ENCODE results near the gene ATP6AP2. TPM values are rescaled to one million over a fixed set of nuclear protein-coding genes. Genes with fewer than 3 reads are reported as not detected.

Gene ATP6AP2
- total and polyA plus RNA-seq, 2 of the 8 experiments (the other 6 are each of a cell fraction or from before 2014, with no cell fraction given): 66.0 to 86.2 TPM

DNA sequence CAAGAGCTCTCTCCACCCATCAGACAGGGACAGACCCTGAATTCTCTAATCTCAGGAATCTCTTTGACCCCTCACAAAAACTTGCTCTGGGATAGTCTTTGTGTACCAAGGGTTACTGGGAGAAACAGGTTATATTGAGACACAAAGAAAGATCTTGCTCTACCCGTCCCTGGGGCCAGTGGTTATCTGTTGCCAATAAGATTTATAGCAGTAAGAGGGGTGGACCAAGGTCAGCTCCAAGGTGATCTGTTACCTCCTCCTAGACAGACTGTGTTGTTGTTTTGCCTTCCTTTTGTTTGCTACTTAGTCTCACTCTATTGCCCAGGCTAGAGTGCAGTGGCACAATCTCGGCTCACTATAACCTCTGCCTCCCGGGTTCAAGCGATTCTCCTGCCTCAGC is 16.3 kb upstream of the ATP6AP2 start:
- Histone ChIP-seq H3K56ac (replicated peaks; ENCODE audit: insufficient read length, low read depth, low read length) (no peak overlapping the region), H3K27me3 (replicated peaks in 1 of 4; ENCODE audit: control insufficient read depth in 3 of 4, extremely low read depth in 1 of 4, insufficient read depth in 3 of 4, low read length in 3 of 4) (no peaks in the 10 kb centered on the region), H3K9ac (replicated peaks in 1 of 4; ENCODE audit: extremely low read depth in 1 of 4, low read depth in 3 of 4, low read length in 3 of 4) (no peak overlapping the region), H3K4me1 (replicated peaks in 1 of 4; ENCODE audit: control insufficient read depth in 3 of 4, insufficient read depth in 4 of 4, low read length in 3 of 4) (no peaks in the 10 kb centered on the region), H4K20me1 (replicated peaks in 1 of 2; ENCODE audit: control insufficient read depth in 1 of 2, insufficient read depth in 2 of 2, low read length in 2 of 2) (no peaks in the 10 kb centered on the region), H4K91ac (replicated peaks; ENCODE audit: insufficient read length, low read length) (no peak overlapping the region), H3K18ac (ENCODE audit: extremely low read depth, low read length) (no peak overlapping the region), H2BK12ac (ENCODE audit: low read depth, low read length) (no peak overlapping the region), H3K79me2 (ENCODE audit: control insufficient read depth in 1 of 2, insufficient read depth in 2 of 2, low read length in 2 of 2) (no peaks in the 10 kb centered on the region), H3K23me2 (ENCODE audit: low read depth, low read length) (no peaks in the 10 kb centered on the region), H3K79me1 (ENCODE audit: low read depth, low read length) (no peaks in the 10 kb centered on the region), H2AK5ac (ENCODE audit: low read depth, low read length) (no peak overlapping the region), H3K9me3 (ENCODE audit: insufficient read depth in 2 of 2, low read depth in 1 of 2, low read length in 1 of 2) (no peaks in the 10 kb centered on the region), H3K27ac (ENCODE audit: low read depth, low read length) (no peak overlapping the region), H2BK5ac (ENCODE audit: low read depth, low read length) (no peak overlapping the region), H3K4ac (replicated peaks; ENCODE audit: insufficient read length, low read depth, low read length) (no peak overlapping the region), H2BK120ac (replicated peaks; ENCODE audit: low read depth, low read length) (no peak overlapping the region), H2BK20ac (ENCODE audit: low read length) (no peak overlapping the region), H3K4me3 (ENCODE audit: extremely low read depth in 1 of 4, insufficient read depth in 2 of 4, low read depth in 3 of 4, low read length in 4 of 4) (no peak overlapping the region), H2BK15ac (ENCODE audit: low read length) (no peak overlapping the region), H3K36me3 (ENCODE audit: control insufficient read depth in 2 of 4, insufficient read depth in 4 of 4, low read length in 3 of 4) (no peaks in the 10 kb centered on the region), H3K14ac (ENCODE audit: insufficient read length) (no peak overlapping the region), H4K5ac (ENCODE audit: insufficient read length, low read depth, low read length) (no peak overlapping the region), H3K23ac (ENCODE audit: insufficient read length) (no peak overlapping the region), H4K8ac (ENCODE audit: extremely low read depth, insufficient read depth, low read length) (no peak overlapping the region), H2AFZ (ENCODE audit: low read length) (no peak overlapping the region), H3K4me2 (ENCODE audit: insufficient read depth in 1 of 2, low read depth in 2 of 2, low read length in 2 of 2) (no peak overlapping the region)
- POLR2A ChIA-PET (ENCODE audit: partially characterized antibody): no interaction called here
- DNase-seq (ENCODE audit: low read depth in 1 of 2, low spot score in 2 of 2) (no peak), FAIRE-seq (no peak)
- WGBS, 2 experiments (ENCODE audit: extremely low coverage in 1 of 2, insufficient coverage in 1 of 2, insufficient read length in 1 of 2, insufficient replicate concordance in 2 of 2, low coverage in 1 of 2, low lambda C conversion rate in 2 of 2, missing lambda C conversion rate in 1 of 2): 90% methylated on average over 4 of the region's 4 CpGs; no CpG with 5 or more reads in 1 of the 2 experiments
- CTCF ChIA-PET (ENCODE audit: partially characterized antibody): interaction anchor here (0.8 to 1.4 kb wide), 4 partner anchors 9 to 22 kb away, joined by 3 to 7 read pairs (median 4); no protein-coding TSS in a partner anchor
- TF ChIP-seq PHF8 (conservative IDR thresholded peaks at IDR 0.05; ENCODE audit: low read depth, low read length) (no peak), CHD2 (IDR thresholded peaks at IDR 0.05; ENCODE audit: low read length) (no peak)
